ENCODE measurements around the gene NADK. TPM values are rescaled to one million over a fixed set of nuclear protein-coding genes. Genes with fewer than 3 reads are reported as not detected.
A peak's percentile ranks its signal among the peaks of the same experiment; 100 is the strongest.

Gene NADK
- total RNA-seq, 1 donor from 2014 or later = 39.3 TPM

- no peak for DNase-seq
These were observed 7.4 kb upstream of the NADK start for GRCh38 chr1:1785666-1786065.

- no peak for DNase-seq
These were observed 6.7 kb upstream of the NADK start for GRCh38 chr1:1784933-1785332.

- DNase-seq = no peak
These were observed 5.0 kb upstream of the NADK start for GRCh38 chr1:1783320-1783719.

GRCh38 chr1:1782399-1783221, 4.3 kb upstream of the NADK start:
- DNase-seq = peak; percentile 46

GRCh38 chr1:1781526-1781903, 3.2 kb upstream of the NADK start:
- DNase-seq = no peak

GRCh38 chr1:1780598-1781525, 2.6 kb upstream of the NADK start:
- no peak for DNase-seq

GRCh38 chr1:1779691-1780597, 1.7 kb upstream of the NADK start:
- no peak for DNase-seq

- DNase-seq = no peak
These were observed 1.0 kb upstream of the NADK start for GRCh38 chr1:1779320-1779675.

GRCh38 chr1:1778663-1779319, 521 bp upstream of the NADK start:
- peak; percentile 54 for DNase-seq

GRCh38 chr1:1777583-1777899, 729 bp downstream of the NADK start:
- no peak for DNase-seq

- peak; percentile 70 for DNase-seq
These were observed 1.3 kb downstream of the NADK start for GRCh38 chr1:1776672-1777582.

- no peak for DNase-seq
These were observed 2.7 kb downstream of the NADK start for GRCh38 chr1:1775327-1776226.

- DNase-seq = no peak
These were observed 4.4 kb downstream of the NADK start for GRCh38 chr1:1773874-1774273.

GRCh38 chr1:1771096-1771495, 7.2 kb downstream of the NADK start:
- no peak for DNase-seq

- no peak for DNase-seq
These were observed 8.2 kb downstream of the NADK start for GRCh38 chr1:1770102-1770501.

GRCh38 chr1:1768249-1768992, 9.8 kb downstream of the NADK start:
- DNase-seq = no peak

- no peak for DNase-seq
These were observed 13.3 kb downstream of the NADK start for GRCh38 chr1:1764876-1765470.
